H54 (cell line): Measurements from ENCODE around the gene S100A9.

ENCODE experiments used
- DNase-seq: peaks from one replicate; pipeline ENCODE4 v3.0.0; 2011; ENCODE audit warnings: low spot score, mixed read lengths; ENCODE audit not compliant: insufficient read length
- FAIRE-seq: peaks from 3 replicates; lab custom pipeline; 2011; peaks lifted over from hg19 to GRCh38; lab: Jason Lieb, UNC
- POLR2A ChIP-seq: IDR thresholded peaks from 2 replicates; pipeline ENCODE4 v1.6.1; 2011; ENCODE audit warnings: low read depth, mild to moderate bottlenecking, low read length

S100A9 gene

GRCh38 chr1:153361480-153362109, 3.9 kb downstream of the S100A9 start:
- FAIRE-seq (no peak), DNase-seq (no peak)
- no peak for TF ChIP-seq POLR2A

DNA sequence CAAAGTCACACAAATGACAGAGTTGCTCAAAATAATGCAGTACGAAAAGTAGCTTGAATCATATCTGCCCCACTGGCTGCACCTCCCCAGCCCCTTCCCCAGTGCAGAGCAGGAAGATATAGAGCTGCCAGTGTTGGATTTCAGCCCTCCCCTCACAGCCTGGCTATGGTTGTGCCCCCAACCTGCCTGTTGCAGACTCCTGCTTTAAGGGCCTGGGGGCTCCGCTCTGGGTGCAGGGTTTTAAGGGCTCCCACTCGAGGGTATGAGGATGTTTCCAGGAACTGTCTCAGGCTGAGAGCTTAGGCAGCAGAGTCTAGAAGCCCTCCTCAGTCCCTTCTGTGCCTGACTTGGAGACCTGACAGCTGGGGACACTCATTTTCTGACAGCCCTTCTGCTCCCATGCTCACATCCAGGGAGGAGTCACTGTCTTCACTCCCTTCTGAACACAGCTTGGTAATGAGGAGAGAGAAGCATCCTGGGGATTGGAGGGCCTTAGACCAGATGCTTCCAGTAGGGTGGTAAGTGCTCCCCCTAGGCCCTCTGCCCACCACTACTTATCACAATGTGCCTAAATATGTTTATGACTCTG, 4.6 kb downstream of the S100A9 start:
- no peak for TF ChIP-seq POLR2A

GRCh38 chr1:153363641-153364040, 6.0 kb downstream of the S100A9 start:
- FAIRE-seq (no peak), DNase-seq (no peak)
- TF ChIP-seq POLR2A, result no peak

More for the DNA sequence above, 4.6 kb downstream of the S100A9 start:
- FAIRE-seq (no peak), DNase-seq (no peak)

DNA sequence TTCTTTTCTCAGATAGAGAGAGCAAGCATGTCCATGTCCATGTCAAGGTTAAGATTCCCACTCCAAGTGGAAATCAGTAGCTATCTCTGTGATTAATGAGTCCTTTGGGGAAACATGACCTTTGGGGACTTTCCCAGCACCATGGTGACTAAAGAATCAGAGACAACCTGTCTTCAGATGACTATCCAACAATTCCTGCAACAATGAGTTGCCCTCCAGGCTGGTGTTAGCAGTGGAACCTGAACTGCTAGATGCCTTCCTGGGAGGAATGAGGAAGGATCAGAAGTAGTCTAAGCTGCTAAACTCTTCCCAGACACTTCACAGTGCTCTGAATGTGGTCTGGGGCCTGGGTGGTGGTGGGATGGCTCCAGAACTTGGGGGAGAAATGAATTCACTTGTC, 6.5 kb downstream of the S100A9 start:
- no peak for FAIRE-seq
- DNase-seq, result no peak
- no peak for TF ChIP-seq POLR2A

DNA sequence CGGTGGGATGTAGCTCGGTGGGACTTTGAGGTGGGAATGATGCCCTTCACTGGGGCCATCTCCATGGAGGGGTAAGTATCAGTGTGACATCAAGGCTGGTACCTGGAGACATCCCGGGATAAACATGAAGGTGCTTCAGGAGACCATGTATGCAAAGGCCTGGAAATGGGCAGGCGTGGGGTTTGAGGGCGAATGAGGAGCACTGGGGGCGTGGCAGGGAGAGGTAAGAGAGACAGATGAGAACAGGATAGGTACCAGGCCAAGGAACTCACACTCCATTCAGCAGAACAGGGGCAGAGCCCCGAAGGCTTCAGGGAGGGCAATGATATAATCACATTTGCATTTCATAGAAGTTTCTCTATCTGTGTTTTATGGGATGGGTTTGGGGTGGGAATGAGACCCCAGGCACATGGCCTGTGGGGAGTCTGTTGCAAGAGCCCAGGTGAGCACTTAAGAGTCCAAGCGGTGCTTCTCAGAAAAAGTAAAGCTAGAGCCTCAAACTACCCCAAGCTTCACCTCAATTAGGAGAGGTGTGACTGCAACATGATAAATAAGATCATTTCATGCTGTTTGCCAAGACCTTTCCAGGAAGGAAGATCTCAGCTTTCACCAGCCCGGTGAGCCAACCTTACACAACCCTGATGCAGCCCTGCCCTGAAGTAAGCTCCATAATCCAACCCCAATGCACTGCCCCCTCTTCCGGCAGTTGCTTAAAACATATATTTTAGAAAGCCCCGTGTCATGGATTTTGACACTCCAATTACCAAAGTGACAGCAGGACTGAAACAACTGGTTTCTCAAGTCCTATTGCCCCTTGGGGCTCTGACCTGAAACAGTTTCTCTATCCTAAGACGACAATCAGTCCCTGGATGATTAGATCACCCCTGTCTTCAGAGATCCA, 7.4 kb downstream of the S100A9 start:
- TF ChIP-seq POLR2A, result no peak
- FAIRE-seq (no peak), DNase-seq (no peak)

DNA sequence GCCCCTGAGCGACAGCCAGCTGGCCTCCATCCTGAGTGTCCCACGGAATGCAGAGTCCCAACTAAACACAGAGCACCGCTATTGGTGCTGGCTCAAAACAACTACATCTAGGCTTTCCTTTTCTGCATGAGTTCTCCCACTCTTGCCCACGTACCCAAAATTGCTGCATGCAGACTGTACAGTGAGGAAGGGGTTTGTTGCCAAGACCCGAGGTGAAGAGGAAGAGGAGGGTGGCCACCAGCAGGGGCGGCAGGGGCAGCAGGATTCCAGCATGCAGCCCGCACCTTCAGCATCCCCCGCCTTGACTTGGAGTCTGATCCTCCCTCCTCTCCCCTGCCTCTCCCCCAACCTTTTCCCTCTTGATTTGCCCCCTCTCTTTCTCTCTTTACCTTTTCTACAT, 8.0 kb downstream of the S100A9 start:
- FAIRE-seq, result no peak
- no peak for TF ChIP-seq POLR2A
- DNase-seq, result no peak

DNA sequence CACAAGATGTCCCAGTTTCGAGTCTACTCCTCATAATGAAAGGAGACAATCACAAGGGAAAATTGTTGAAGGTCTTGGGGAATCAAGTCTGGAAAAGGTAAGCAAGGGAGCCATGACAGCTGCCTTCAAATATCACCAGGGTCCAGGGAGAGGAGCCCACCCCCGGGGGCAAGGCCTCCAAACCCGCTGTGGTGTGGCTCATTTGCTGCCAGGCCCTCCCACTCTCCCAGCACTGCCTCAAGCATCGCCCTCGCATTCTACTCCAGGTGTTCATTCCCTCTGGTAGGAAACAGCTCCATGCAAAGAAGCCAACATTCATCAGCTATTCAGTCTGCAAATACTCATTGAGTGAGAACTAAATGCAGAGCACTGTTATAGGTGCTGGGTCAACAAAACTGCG, 8.6 kb downstream of the S100A9 start:
- no peak for TF ChIP-seq POLR2A
- no peak for FAIRE-seq
- DNase-seq, result no peak

- no peak for TF ChIP-seq POLR2A
- FAIRE-seq (no peak), DNase-seq (no peak)
These were observed 9.4 kb downstream of the S100A9 start for GRCh38 chr1:153367090-153367489.

- DNase-seq (no peak), FAIRE-seq (no peak)
- no peak for TF ChIP-seq POLR2A
These were observed 10.8 kb downstream of the S100A9 start for GRCh38 chr1:153368495-153368894.

- DNase-seq (no peak), FAIRE-seq (no peak)
- TF ChIP-seq POLR2A, result no peak
These were observed 12.5 kb downstream of the S100A9 start for GRCh38 chr1:153370146-153370545.

DNA sequence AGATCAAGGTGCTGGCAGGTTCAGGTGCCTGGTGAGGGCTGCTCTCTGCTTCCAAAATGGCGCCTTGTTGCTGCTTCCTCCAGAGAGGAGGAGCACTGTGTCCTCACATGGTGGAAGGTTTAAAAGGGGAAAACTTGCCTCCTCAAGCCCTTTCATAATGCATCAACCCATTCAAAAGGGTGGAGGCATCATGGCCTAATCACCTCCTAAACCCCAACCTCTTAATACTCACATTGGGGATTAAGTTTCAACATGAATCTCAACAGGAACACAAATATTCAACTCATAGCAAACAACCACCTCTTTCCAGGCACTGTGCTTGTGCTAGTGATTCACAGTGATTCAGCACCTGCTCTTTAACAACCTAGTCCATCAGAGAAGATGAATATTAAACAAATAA, 13.6 kb downstream of the S100A9 start:
- TF ChIP-seq POLR2A, result no peak
- DNase-seq, result no peak
- no peak for FAIRE-seq

DNA sequence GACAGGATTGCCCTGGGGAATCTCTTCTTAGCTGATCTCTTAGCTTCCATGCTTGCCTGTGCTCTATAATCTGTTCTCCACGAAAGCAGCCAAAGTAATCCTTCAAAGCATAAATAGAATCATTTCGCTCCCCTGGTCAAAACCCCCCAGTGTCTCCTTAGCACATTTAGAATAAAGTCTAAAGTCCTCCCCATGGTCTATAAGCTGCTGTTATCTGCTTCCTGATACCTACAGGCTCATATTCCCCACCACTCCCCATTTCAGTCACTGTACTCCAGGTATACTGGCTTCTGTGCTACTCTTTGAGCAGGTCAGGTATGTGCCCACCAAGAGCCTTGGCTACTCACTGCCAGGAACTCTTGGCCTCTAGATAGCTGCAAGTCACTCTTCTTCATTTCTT, 14.9 kb downstream of the S100A9 start:
- DNase-seq (no peak), FAIRE-seq (no peak)
- no peak for TF ChIP-seq POLR2A

- TF ChIP-seq POLR2A, result no peak
- FAIRE-seq (no peak), DNase-seq (no peak)
These were observed 16.4 kb downstream of the S100A9 start for GRCh38 chr1:153374071-153374470.

DNA sequence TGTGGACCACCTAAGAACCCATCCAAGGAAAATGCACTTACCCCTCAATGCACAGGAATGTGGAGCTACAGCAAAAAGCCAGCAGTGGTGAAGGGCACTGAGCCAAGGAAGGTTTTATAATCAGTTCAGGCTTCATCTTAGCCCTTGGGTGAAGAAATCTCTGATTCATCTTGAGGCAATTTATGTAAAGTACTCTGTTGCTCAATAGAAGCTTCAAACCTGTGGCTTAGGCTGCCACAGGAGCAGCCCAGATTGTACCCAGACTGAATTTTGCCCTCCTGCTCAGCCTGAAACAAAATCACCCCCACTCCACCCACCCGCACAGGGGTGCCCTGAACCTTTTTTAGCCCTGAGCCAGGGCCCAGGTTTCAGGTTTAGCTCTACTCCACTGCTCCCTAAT, 17.9 kb downstream of the S100A9 start, which contains the start of gene S100A12:
Gene S100A12, minus strand, starts transcription at position 111 of the 400 bp plus-strand sequence. CDS start 1,029 bp downstream, outside the sequence.
- DNase-seq (peak; percentile 30), FAIRE-seq (no peak)
- TF ChIP-seq POLR2A, result no peak

DNA sequence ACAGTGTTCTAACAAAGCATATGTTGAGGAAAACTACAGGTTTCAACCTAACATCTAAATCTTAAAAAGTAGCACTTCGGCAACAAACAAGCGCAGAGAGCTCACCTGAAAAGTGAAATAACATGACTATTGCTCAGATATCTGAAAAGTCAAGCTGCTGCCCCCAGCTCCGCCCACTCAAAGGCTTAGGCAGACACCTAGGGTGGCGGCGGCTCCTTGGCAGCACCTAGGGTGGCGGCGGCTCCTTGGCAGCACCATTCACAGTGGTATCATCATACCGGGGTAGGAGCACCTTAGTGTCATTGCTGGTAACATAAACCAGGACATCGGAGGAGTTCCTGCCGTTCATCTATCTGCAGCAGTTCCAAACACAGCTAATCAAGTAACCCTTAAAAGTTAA, 21.9 kb downstream of the S100A9 start:
- TF ChIP-seq POLR2A, result no peak
- DNase-seq (no peak), FAIRE-seq (no peak)
